ENCODE data around the gene KCNS3. TPM values are rescaled to one million over a fixed set of nuclear protein-coding genes. Genes with fewer than 3 reads are reported as not detected.

Gene KCNS3
- total and polyA plus RNA-seq, 2 of the 13 experiments (the other 11 are each of a cell fraction or from before 2014, with no cell fraction given), result not detected

- intact Hi-C loops (cut with micrococcal nuclease; ENCODE audit: unreplicated experiment), result loop anchor here (1.0 to 2.0 kb wide), 3 partner anchors 67 to 526 kb away; no protein-coding TSS in a partner anchor
- ChIA-PET CTCF (ENCODE audit: low intra/inter-chr PET ratio, low total read pairs) (interaction anchor here (0.6 to 2.3 kb wide), 4 partner anchors 298 to 526 kb away, joined by 3 to 34 read pairs (median 10); no protein-coding TSS in a partner anchor), POLR2A (no interaction called here)
- H3K4me3 ChIP-seq (replicated peaks in 1 of 3; ENCODE audit: insufficient read depth in 1 of 3, low read depth in 2 of 3, low read length in 3 of 3), result no peak overlapping the region
- no peaks in the 10 kb centered on the region for H3K36me3 ChIP-seq (replicated peaks in 1 of 2; ENCODE audit: control insufficient read depth in 1 of 2, insufficient read depth in 2 of 2, low read length in 2 of 2)
- no peak overlapping the region for H3K9ac ChIP-seq (ENCODE audit: insufficient read depth, low read depth, low read length)
- WGBS (ENCODE audit: low lambda C conversion rate), result 11% methylated on average over 9 of the region's 9 CpGs
- no peak overlapping the region for H3K27ac ChIP-seq (ENCODE audit: extremely low read length, insufficient read depth, low read length)
- no peaks in the 10 kb centered on the region for H3K9me3 ChIP-seq (ENCODE audit: low read length)
- no peaks in the 10 kb centered on the region for H3K4me1 ChIP-seq (ENCODE audit: insufficient read depth, low read length)
- H3K27me3 ChIP-seq (ENCODE audit: control insufficient read depth in 1 of 2, insufficient read depth in 2 of 2, low read length in 2 of 2), result peaks cover 0 to 4% of the 10 kb centered on the region in 2 experiments; a peak in 2 of 5 replicates
- no peaks in the 10 kb centered on the region for H3K79me2 ChIP-seq (ENCODE audit: insufficient read depth, low read length)
- BruUV-seq (replicated peaks), result no TSS peak
- in situ Hi-C loops (cut with HindIII; ENCODE audit: extremely low pct_ligation_motif_present, low pct_unique_long_range_greater_than_20kb), result loop anchor here (5.0 kb wide), 2 partner anchors 300 to 525 kb away; no protein-coding TSS in a partner anchor
- FAIRE-seq (peak; percentile 42), ATAC-seq (peak; percentile 90), DNase-seq (ENCODE audit: low spot score) (peak; percentile 45)
- no peaks in the 10 kb centered on the region for H4K20me1 ChIP-seq (ENCODE audit: insufficient read depth, low read length)
- H3K4me2 ChIP-seq (ENCODE audit: low read depth, low read length), result no peak overlapping the region
- H2AFZ ChIP-seq (ENCODE audit: low read length), result no peak overlapping the region
- TF ChIP-seq STAG1 (CRISPR knock-in tag; IDR thresholded peaks at IDR 0.05), result peak; percentile 93
- TF ChIP-seq ELF4 (CRISPR knock-in tag; IDR thresholded peaks at IDR 0.05; ENCODE audit: borderline replicate concordance), result no peak
- no peak for TF ChIP-seq NR2F1 (CRISPR knock-in tag; IDR thresholded peaks at IDR 0.05)
- TF ChIP-seq DPF2 (CRISPR knock-in tag; IDR thresholded peaks at IDR 0.05; ENCODE audit: borderline replicate concordance, low read depth), result no peak
- no peak for TF ChIP-seq SSRP1 (CRISPR knock-in tag; IDR thresholded peaks at IDR 0.05)
- TF ChIP-seq, protein P1, sequence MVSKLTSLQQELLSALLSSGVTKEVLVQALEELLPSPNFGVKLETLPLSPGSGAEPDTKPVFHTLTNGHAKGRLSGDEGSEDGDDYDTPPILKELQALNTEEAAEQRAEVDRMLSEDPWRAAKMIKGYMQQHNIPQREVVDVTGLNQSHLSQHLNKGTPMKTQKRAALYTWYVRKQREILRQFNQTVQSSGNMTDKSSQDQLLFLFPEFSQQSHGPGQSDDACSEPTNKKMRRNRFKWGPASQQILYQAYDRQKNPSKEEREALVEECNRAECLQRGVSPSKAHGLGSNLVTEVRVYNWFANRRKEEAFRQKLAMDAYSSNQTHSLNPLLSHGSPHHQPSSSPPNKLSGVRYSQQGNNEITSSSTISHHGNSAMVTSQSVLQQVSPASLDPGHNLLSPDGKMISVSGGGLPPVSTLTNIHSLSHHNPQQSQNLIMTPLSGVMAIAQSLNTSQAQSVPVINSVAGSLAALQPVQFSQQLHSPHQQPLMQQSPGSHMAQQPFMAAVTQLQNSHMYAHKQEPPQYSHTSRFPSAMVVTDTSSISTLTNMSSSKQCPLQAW (CRISPR knock-in tag; IDR thresholded peaks at IDR 0.05), result 0 out of 2 replicates have a peak, but pooled peaks have one; percentile 21
- TF ChIP-seq ZNF3 (CRISPR knock-in tag; IDR thresholded peaks at IDR 0.05), result no peak
- TF ChIP-seq XRCC5 (optimal IDR thresholded peaks at IDR 0.05; ENCODE audit: low read length), result peak; percentile 36
- TF ChIP-seq, protein P2, sequence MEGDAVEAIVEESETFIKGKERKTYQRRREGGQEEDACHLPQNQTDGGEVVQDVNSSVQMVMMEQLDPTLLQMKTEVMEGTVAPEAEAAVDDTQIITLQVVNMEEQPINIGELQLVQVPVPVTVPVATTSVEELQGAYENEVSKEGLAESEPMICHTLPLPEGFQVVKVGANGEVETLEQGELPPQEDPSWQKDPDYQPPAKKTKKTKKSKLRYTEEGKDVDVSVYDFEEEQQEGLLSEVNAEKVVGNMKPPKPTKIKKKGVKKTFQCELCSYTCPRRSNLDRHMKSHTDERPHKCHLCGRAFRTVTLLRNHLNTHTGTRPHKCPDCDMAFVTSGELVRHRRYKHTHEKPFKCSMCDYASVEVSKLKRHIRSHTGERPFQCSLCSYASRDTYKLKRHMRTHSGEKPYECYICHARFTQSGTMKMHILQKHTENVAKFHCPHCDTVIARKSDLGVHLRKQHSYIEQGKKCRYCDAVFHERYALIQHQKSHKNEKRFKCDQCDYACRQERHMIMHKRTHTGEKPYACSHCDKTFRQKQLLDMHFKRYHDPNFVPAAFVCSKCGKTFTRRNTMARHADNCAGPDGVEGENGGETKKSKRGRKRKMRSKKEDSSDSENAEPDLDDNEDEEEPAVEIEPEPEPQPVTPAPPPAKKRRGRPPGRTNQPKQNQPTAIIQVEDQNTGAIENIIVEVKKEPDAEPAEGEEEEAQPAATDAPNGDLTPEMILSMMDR (CRISPR knock-in tag; IDR thresholded peaks at IDR 0.05), result peak; percentile 86
- no peak for TF ChIP-seq ZNF574 (CRISPR knock-in tag; IDR thresholded peaks at IDR 0.05)
- peak; percentile 86 for TF ChIP-seq RAD21 (CRISPR knock-in tag; IDR thresholded peaks at IDR 0.05)
- TF ChIP-seq LCORL (IDR thresholded peaks at IDR 0.05), result no peak
- 0 out of 2 replicates have a peak, but pooled peaks have one; percentile 39 for TF ChIP-seq LCORL (CRISPR knock-in tag; IDR thresholded peaks at IDR 0.05)
- TF ChIP-seq ZNF782 (CRISPR knock-in tag; IDR thresholded peaks at IDR 0.05; ENCODE audit: borderline replicate concordance), result no peak
- TF ChIP-seq SMC3 (IDR thresholded peaks at IDR 0.05; ENCODE audit: low read length), result peak; percentile 91
- TF ChIP-seq MATR3 (CRISPR knock-in tag; IDR thresholded peaks at IDR 0.05), result no peak
- peak; percentile 41; the same call in 1 of the 2 replicates for TF ChIP-seq FOXC1 (CRISPR knock-in tag; IDR thresholded peaks at IDR 0.05; ENCODE audit: borderline replicate concordance)
These were observed 26.5 kb upstream of the KCNS3 start for GRCh38 chr2:17851731-17852585.
